ENCODE measurements around the gene MYO9A. TPM values are rescaled to one million over a fixed set of nuclear protein-coding genes. Genes with fewer than 3 reads are reported as not detected.

Gene MYO9A
- total RNA-seq, 1 donor from 2014 or later: 17.0 TPM

- DNase-seq (ENCODE audit: low read depth): peak; percentile 71
- H3K27me3 ChIP-seq (ENCODE audit: control insufficient read depth, insufficient read depth, low read length): no peaks in the 10 kb centered on the region
- peak overlapping the region; percentile 34 for H3K4me3 ChIP-seq (ENCODE audit: low read depth, low read length)
- no peak for TF ChIP-seq CTCF (IDR thresholded peaks at IDR 0.05; ENCODE audit: insufficient read depth, low read length, poor library complexity, severe bottlenecking)
- H3K36me3 ChIP-seq (ENCODE audit: control insufficient read depth, insufficient read depth, low read length): no peaks in the 10 kb centered on the region
These were observed 37.2 kb upstream of the MYO9A start for GRCh38 chr15:72155003-72155621.

GRCh38 chr15:72154316-72154715 is 36.4 kb upstream of the MYO9A start:
- Histone ChIP-seq H3K27me3 (ENCODE audit: control insufficient read depth, insufficient read depth, low read length) (no peaks in the 10 kb centered on the region), H3K4me3 (ENCODE audit: low read depth, low read length) (no peak overlapping the region), H3K36me3 (ENCODE audit: control insufficient read depth, insufficient read depth, low read length) (no peaks in the 10 kb centered on the region)
- TF ChIP-seq CTCF (IDR thresholded peaks at IDR 0.05; ENCODE audit: insufficient read depth, low read length, poor library complexity, severe bottlenecking): no peak
- DNase-seq (ENCODE audit: low read depth): no peak

- TF ChIP-seq CTCF (IDR thresholded peaks at IDR 0.05; ENCODE audit: insufficient read depth, low read length, poor library complexity, severe bottlenecking): no peak
- no peak overlapping the region for H3K4me3 ChIP-seq (ENCODE audit: low read depth, low read length)
- H3K27me3 ChIP-seq (ENCODE audit: control insufficient read depth, insufficient read depth, low read length): no peaks in the 10 kb centered on the region
- H3K36me3 ChIP-seq (ENCODE audit: control insufficient read depth, insufficient read depth, low read length): no peaks in the 10 kb centered on the region
- no peak for DNase-seq (ENCODE audit: low read depth)
These were observed 35.5 kb upstream of the MYO9A start for GRCh38 chr15:72153269-72154000.

- DNase-seq (ENCODE audit: low read depth): no peak
- H3K4me3 ChIP-seq (ENCODE audit: low read depth, low read length): no peak overlapping the region
- H3K27me3 ChIP-seq (ENCODE audit: control insufficient read depth, insufficient read depth, low read length): no peaks in the 10 kb centered on the region
- TF ChIP-seq CTCF (IDR thresholded peaks at IDR 0.05; ENCODE audit: insufficient read depth, low read length, poor library complexity, severe bottlenecking): no peak
- H3K36me3 ChIP-seq (ENCODE audit: control insufficient read depth, insufficient read depth, low read length): no peaks in the 10 kb centered on the region
These were observed 29.5 kb upstream of the MYO9A start for GRCh38 chr15:72147418-72147817.

- H3K4me3 ChIP-seq (ENCODE audit: low read depth, low read length): no peak overlapping the region
- no peak for DNase-seq (ENCODE audit: low read depth)
- H3K36me3 ChIP-seq (ENCODE audit: control insufficient read depth, insufficient read depth, low read length): no peaks in the 10 kb centered on the region
- H3K27me3 ChIP-seq (ENCODE audit: control insufficient read depth, insufficient read depth, low read length): no peaks in the 10 kb centered on the region
- no peak for TF ChIP-seq CTCF (IDR thresholded peaks at IDR 0.05; ENCODE audit: insufficient read depth, low read length, poor library complexity, severe bottlenecking)
These were observed 29.0 kb upstream of the MYO9A start for GRCh38 chr15:72146934-72147333.

Measured in kidney epithelial cell (primary cell).